Endodermal cell (in vitro differentiated cells): Measurements from ENCODE around the gene CAVIN2. TPM values are rescaled to one million over a fixed set of nuclear protein-coding genes. Genes with fewer than 3 reads are reported as not detected.

ENCODE experiments used
- DNase-seq: peaks from one replicate; pipeline ENCODE4 v3.0.0-alpha.2; 2017
- H3K27ac ChIP-seq: 2 replicates; pipeline ENCODE4 v1.5.1; 2013; ENCODE audit warnings: mild to moderate bottlenecking, low read depth, low read length, moderate library complexity
- H3K27me3 ChIP-seq: 2 replicates; pipeline ENCODE4 v1.6.1; 2013; ENCODE audit warnings: mild to moderate bottlenecking, low read length, moderate library complexity; ENCODE audit not compliant: insufficient read depth, control insufficient read depth, poor library complexity, severe bottlenecking
- H3K36me3 ChIP-seq: 2 replicates; pipeline ENCODE4 v1.7.0; 2013; ENCODE audit warnings: mild to moderate bottlenecking, low read length, moderate library complexity; ENCODE audit not compliant: control insufficient read depth, insufficient read depth
- H3K4me1 ChIP-seq: one replicate; pipeline ENCODE4 v1.7.0; 2013; ENCODE audit warnings: low read length; ENCODE audit not compliant: control insufficient read depth, insufficient read depth
- H3K4me3 ChIP-seq: 2 replicates; pipeline ENCODE4 v1.5.1; 2013; ENCODE audit warnings: mild to moderate bottlenecking, low read length, moderate library complexity
- H3K9ac ChIP-seq: 2 replicates; pipeline ENCODE4 v1.6.1; 2013; ENCODE audit warnings: mild to moderate bottlenecking, low read length, moderate library complexity; ENCODE audit not compliant: poor library complexity, severe bottlenecking; ENCODE audit errors: extremely low read depth
- H3K9me3 ChIP-seq: 2 replicates; pipeline ENCODE4 v1.6.1; 2013; ENCODE audit warnings: mild to moderate bottlenecking, low read length, moderate library complexity; ENCODE audit not compliant: control insufficient read depth
- H3K27ac Mint-ChIP-seq: 2 replicates; pipeline ENCODE4 v1.8.0; 2020; ENCODE audit warnings: mixed read lengths
- H3K27me3 Mint-ChIP-seq: 2 replicates; pipeline ENCODE4 v1.8.0; 2021; ENCODE audit warnings: mild to moderate bottlenecking, mixed read lengths; ENCODE audit not compliant: insufficient read depth
- H3K36me3 Mint-ChIP-seq: 2 replicates; pipeline ENCODE4 v1.8.0; 2020; ENCODE audit warnings: low read depth, mixed read lengths
- H3K4me1 Mint-ChIP-seq: 2 replicates; pipeline ENCODE4 v1.8.0; 2020; ENCODE audit warnings: mixed read lengths
- H3K4me3 Mint-ChIP-seq: 2 replicates; pipeline ENCODE4 v1.8.0; 2020; ENCODE audit warnings: mild to moderate bottlenecking, moderate library complexity, mixed read lengths
- H3K9me3 Mint-ChIP-seq: 2 replicates; pipeline ENCODE4 v1.8.0; 2020; ENCODE audit warnings: mild to moderate bottlenecking, mixed read lengths
- CTCF ChIP-seq: fragments of 200-600 bp; sonication (generic); conservative IDR thresholded peaks from 2 replicates; pipeline ENCODE4 v1.5.0; 2021; ENCODE audit warnings: antibody characterized with exemption, mild to moderate bottlenecking
- WGBS, 2 experiments: methylation state at CpG; one replicate each; pipeline versions ENCODE4 v1.1.5 to v1.1.7; 2013; ENCODE audit warnings: missing lambda C conversion rate in 2 of 2, mixed read lengths in 1 of 2; ENCODE audit not compliant: insufficient coverage in 1 of 2, insufficient read length in 1 of 2; 5-methylcytosine and 5-hydroxymethylcytosine counted together
- total RNA-seq, 2 donors: library from RNA; stranded (reverse); fragmentation: NEBNext Ultra II Directional in 1 of 2; extraction: Animal tissue kit (Norgen Biotek cat#: 25700) in 1 of 2; gene quantifications; 2 replicates in 1 of 2; 3 replicates in 1 of 2; pipeline ENCODE4 v1.2.1, GENCODE V29; 2021

The CAVIN2 gene
- total RNA-seq, 2 donors from 2014 or later: not detected

GRCh38 chr2:191791953-191792560, 54.8 kb downstream of the CAVIN2 start:
- Mint-ChIP-seq H3K4me3 (no peak overlapping the region), H3K4me1 (peaks cover 3% of the 10 kb centered on the region), H3K9me3 (peaks cover 2% of the 10 kb centered on the region), H3K27ac (no peak overlapping the region), H3K27me3 (no peaks in the 10 kb centered on the region), H3K36me3 (no peaks in the 10 kb centered on the region)
- no peaks in the 10 kb centered on the region for H3K36me3 ChIP-seq
- H3K4me1 ChIP-seq: peaks cover 4% of the 10 kb centered on the region
- no peak for DNase-seq
- TF ChIP-seq CTCF: no peak
- H3K27me3 ChIP-seq: no peaks in the 10 kb centered on the region
- no peak overlapping the region for H3K9ac ChIP-seq
- H3K9me3 ChIP-seq: no peaks in the 10 kb centered on the region
- H3K27ac ChIP-seq: no peak overlapping the region
- no peak overlapping the region for H3K4me3 ChIP-seq
- 94 to 100% methylated on average over 1 to 3 of the region's 3 CpGs for WGBS, 2 experiments

GRCh38 chr2:191790737-191791136, 56.2 kb downstream of the CAVIN2 start:
- DNase-seq: no peak
- Mint-ChIP-seq H3K9me3 (peaks cover 2% of the 10 kb centered on the region), H3K4me3 (no peak overlapping the region), H3K36me3 (no peaks in the 10 kb centered on the region), H3K4me1 (peaks cover 3% of the 10 kb centered on the region), H3K27ac (no peak overlapping the region), H3K27me3 (no peaks in the 10 kb centered on the region)
- TF ChIP-seq CTCF: no peak
- Histone ChIP-seq H3K4me3 (no peak overlapping the region), H3K9ac (no peak overlapping the region), H3K36me3 (no peaks in the 10 kb centered on the region), H3K4me1 (peaks cover 4% of the 10 kb centered on the region), H3K9me3 (no peaks in the 10 kb centered on the region), H3K27me3 (no peaks in the 10 kb centered on the region), H3K27ac (no peak overlapping the region)
- WGBS, 2 experiments: 100% methylated on average over 1 of the region's 1 CpG

GRCh38 chr2:191789796-191790195, 57.1 kb downstream of the CAVIN2 start:
- Mint-ChIP-seq H3K27me3 (no peaks in the 10 kb centered on the region), H3K4me3 (no peak overlapping the region), H3K27ac (no peak overlapping the region), H3K36me3 (no peaks in the 10 kb centered on the region), H3K4me1 (peaks cover 3% of the 10 kb centered on the region), H3K9me3 (peaks cover 2% of the 10 kb centered on the region)
- H3K27ac ChIP-seq: no peak overlapping the region
- H3K9me3 ChIP-seq: no peaks in the 10 kb centered on the region
- H3K4me1 ChIP-seq: peaks cover 4% of the 10 kb centered on the region
- no peaks in the 10 kb centered on the region for H3K27me3 ChIP-seq
- no peak for TF ChIP-seq CTCF
- no peak for DNase-seq
- H3K4me3 ChIP-seq: no peak overlapping the region
- WGBS, 2 experiments: 82 to 89% methylated on average over 1 to 4 of the region's 4 CpGs
- no peak overlapping the region for H3K9ac ChIP-seq
- no peaks in the 10 kb centered on the region for H3K36me3 ChIP-seq
